BE2C (cell line): ENCODE measurements around the gene RDH5.

Source experiments
- DNase-seq: peaks from one replicate; pipeline ENCODE4 v3.0.0-alpha.2; 2020
- H3K27me3 ChIP-seq: fragments of 250-450 bp; sonication (Bioruptor Pico); 2 replicates; pipeline ENCODE4 v1.5.1; 2020; ENCODE audit warnings: mild to moderate bottlenecking
- H3K36me3 ChIP-seq: fragments of 250-450 bp; sonication (Bioruptor Pico); 2 replicates; pipeline ENCODE4 v1.5.1; 2020; ENCODE audit warnings: mild to moderate bottlenecking
- H3K4me1 ChIP-seq: fragments of 250-450 bp; sonication (Bioruptor Pico); 2 replicates; pipeline ENCODE4 v1.5.1; 2020
- H3K4me3 ChIP-seq: 2 replicates; pipeline ENCODE4 v1.5.1; 2011; ENCODE audit warnings: low read depth, low read length
- H3K9me3 ChIP-seq: fragments of 250-450 bp; sonication (Bioruptor Pico); 2 replicates; pipeline ENCODE4 v1.5.1; 2020
- TF ChIP-seq, protein P1 (sequence below): IDR thresholded peaks from 2 replicates; pipeline ENCODE4 v1.5.1; 2012; ENCODE audit warnings: mild to moderate bottlenecking, low read depth, low read length

RDH5 gene

DNA sequence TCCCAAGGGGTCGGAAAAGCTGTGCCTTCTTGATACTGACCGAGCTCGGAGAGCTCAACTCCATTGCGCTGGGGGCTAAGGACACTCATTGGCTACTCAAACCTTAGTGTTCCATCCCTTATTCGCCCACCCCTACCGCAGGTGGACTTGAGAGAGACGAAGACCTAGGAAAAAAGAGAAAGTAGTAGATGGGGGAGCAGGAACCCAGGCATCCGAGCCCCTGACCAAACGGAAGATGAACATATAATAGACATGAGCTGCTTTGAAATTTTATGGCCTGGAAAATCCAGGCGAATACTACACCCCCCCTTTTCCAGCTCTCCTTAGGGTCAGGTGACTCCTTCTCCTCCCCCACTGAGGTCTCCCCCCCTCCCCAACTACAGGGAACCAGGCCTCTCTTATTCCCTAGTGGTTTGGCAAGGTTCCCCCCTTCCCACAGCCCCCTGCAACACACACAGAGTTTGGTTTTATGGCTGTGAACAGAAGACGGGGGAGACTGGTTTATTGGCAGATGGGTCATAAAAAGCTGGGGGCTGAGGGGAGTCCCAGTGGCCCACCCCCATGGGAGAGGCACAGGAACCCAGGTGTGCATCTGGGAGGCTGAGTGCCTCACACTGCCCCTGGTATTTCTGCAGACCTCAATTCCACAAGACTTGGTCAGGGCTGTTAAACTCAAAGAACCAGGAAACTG is 24.3 kb downstream of the RDH5 start:
- TF ChIP-seq, protein P1, sequence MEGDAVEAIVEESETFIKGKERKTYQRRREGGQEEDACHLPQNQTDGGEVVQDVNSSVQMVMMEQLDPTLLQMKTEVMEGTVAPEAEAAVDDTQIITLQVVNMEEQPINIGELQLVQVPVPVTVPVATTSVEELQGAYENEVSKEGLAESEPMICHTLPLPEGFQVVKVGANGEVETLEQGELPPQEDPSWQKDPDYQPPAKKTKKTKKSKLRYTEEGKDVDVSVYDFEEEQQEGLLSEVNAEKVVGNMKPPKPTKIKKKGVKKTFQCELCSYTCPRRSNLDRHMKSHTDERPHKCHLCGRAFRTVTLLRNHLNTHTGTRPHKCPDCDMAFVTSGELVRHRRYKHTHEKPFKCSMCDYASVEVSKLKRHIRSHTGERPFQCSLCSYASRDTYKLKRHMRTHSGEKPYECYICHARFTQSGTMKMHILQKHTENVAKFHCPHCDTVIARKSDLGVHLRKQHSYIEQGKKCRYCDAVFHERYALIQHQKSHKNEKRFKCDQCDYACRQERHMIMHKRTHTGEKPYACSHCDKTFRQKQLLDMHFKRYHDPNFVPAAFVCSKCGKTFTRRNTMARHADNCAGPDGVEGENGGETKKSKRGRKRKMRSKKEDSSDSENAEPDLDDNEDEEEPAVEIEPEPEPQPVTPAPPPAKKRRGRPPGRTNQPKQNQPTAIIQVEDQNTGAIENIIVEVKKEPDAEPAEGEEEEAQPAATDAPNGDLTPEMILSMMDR: no peak
- peak overlapping the region; percentile 96 for H3K4me3 ChIP-seq
- H3K27me3 ChIP-seq: no peaks in the 10 kb centered on the region
- peaks cover 26% of the 10 kb centered on the region for H3K36me3 ChIP-seq
- DNase-seq: no peak
- no peaks in the 10 kb centered on the region for H3K9me3 ChIP-seq
- H3K4me1 ChIP-seq: peaks cover 20% of the 10 kb centered on the region

DNA sequence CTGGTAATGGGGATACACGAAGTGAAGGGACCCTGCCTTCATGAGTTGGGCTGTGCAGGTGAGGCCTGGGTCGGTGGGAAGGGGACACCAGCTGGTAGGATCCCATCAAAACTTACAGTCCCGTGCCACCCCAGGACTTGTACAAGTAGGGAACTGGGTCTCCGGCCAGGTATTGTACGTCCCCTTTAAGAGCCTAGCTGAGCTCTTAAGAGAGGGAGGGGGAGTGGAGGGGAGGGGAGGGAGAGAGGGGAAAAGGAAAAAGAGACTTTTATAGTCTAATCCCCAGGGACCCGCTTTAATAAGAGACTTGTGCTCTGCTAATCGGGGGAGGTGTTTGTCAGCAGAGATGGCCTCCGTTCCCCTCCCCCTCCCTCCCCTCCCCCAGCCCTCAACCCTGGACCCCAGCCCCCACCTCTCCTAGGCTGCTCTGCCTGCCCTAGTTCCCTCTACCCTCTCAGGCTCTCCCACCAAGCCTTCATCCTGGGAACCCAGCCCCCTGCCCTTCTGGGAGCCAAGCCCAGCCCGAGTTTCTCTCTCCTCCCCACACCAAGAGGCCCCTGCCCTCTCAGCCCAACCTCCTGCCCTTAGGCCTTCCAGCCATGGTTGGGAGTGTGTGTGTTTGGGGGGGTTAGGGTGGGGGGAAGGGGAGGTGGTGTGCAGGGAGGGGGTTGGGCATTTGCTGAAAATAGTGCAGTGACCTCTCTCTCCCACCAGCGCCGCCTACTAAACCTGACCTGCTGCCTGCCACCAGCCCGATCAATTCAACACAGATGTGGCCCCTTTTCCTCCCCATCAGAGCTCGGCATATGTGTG is 25.4 kb downstream of the RDH5 start:
- Histone ChIP-seq H3K27me3 (no peaks in the 10 kb centered on the region), H3K4me1 (peaks cover 20% of the 10 kb centered on the region), H3K4me3 (peak overlapping the region; percentile 96), H3K36me3 (peaks cover 35% of the 10 kb centered on the region), H3K9me3 (no peaks in the 10 kb centered on the region)
- TF ChIP-seq, protein P1: peak; percentile 23
- DNase-seq: peak; percentile 80

DNA sequence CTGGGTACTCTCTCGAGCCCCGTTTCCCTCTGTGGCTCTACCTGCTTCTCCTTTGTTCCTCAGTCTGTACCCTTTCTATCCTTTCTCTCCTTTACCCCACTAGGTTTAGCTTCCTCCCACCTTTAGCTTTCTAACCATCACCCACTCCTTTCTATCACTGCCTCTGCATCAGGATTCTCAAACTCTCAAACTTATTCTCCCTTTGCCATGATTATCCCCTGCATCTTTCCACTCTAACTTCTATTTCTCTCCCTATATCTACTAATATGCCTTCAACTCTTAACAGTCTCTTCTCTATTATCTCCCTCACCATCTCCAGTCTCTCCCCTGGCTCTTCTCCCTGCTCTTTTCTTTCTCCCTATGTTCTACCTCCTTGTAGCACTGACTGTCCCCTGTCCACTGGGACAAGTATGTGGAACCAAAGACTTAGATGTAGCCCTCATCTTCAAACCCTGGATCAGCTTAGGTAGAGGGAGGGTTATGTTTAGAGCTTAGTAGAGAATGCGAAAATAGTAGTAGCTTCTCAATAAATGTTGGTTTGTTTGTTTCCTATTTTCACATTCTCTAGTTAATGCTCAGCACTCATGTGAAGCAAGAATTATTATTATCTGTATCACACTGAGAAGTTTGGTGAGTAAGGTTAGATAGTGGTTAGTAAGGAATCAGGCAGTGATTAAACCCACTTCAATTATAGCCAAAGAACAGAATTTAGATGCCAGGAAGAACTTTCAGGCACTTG is 26.1 kb downstream of the RDH5 start:
- Histone ChIP-seq H3K9me3 (no peaks in the 10 kb centered on the region), H3K4me1 (peaks cover 20% of the 10 kb centered on the region), H3K4me3 (peak overlapping the region; percentile 96), H3K36me3 (peaks cover 42% of the 10 kb centered on the region), H3K27me3 (no peaks in the 10 kb centered on the region)
- TF ChIP-seq, protein P1: no peak
- no peak for DNase-seq

DNA sequence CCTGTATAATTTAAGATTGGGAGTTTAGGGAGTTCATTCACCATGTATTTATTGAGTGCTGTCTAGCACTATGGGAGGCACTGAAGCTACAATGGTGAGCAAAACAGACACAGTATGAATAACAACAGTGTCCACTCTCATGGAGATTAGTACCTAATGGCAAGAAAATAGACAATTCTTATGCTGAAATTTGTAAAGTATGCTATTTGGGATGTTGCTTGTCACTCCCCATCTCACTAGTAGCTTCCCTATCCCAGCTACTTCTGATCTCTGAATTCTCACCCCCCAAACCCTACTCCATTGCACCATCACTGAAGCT is 26.7 kb downstream of the RDH5 start:
- TF ChIP-seq, protein P1: no peak
- Histone ChIP-seq H3K27me3 (no peaks in the 10 kb centered on the region), H3K36me3 (peaks cover 48% of the 10 kb centered on the region), H3K9me3 (no peaks in the 10 kb centered on the region), H3K4me1 (peaks cover 20% of the 10 kb centered on the region), H3K4me3 (no peak overlapping the region)
- no peak for DNase-seq

DNA sequence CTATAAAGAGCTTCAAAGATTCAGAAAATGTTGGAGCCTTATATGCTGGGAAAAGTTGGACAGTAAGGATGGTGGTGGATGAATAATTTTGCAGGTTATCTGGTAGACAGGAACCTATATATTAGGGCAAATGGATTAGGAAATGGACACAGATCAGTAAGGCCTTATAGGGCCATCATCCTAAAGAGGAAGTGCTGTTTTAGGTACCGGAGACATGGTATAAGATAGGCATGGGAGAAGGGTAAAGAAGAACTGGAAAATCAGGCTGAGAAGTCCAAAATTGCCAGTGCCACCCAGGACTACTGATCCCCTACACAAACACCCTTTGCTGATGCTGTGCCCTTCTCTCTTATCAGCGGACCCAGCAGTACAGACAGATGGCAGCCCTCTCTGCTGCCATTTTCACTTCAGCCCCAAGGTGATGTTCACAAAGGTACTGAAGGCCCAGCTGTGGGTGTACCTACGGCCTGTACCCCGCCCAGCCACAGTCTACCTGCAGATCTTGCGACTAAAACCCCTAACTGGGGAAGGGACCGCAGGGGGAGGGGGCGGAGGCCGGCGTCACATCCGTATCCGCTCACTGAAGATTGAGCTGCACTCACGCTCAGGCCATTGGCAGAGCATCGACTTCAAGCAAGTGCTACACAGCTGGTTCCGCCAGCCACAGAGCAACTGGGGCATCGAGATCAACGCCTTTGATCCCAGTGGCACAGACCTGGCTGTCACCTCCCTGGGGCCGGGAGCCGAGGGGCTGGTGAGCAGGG is 28.2 kb downstream of the RDH5 start:
- H3K4me3 ChIP-seq: no peak overlapping the region
- H3K4me1 ChIP-seq: peaks cover 14% of the 10 kb centered on the region

More for the DNA sequence above, 28.2 kb downstream of the RDH5 start:
- no peak for DNase-seq
- TF ChIP-seq, protein P1: no peak
- Histone ChIP-seq H3K9me3 (no peaks in the 10 kb centered on the region), H3K27me3 (no peaks in the 10 kb centered on the region), H3K36me3 (peaks cover 61% of the 10 kb centered on the region)
